Caco-2 (cell line): ENCODE results near the gene ZNF700. TPM values are rescaled to one million over a fixed set of nuclear protein-coding genes. Genes with fewer than 3 reads are reported as not detected.

Experiments used
- BruUV-seq: library from RNA; stranded (reverse); fragments of 400-500 nt; replicated peaks from 2 replicates; lab custom pipeline; 2021; lab: Mats Ljungman, UMichigan
- CTCF ChIA-PET: fragments of 300-600 bp; sonication (Branson Sonifier 250); formaldehyde crosslinking; loops from one replicate; lab custom pipeline; 2022; ENCODE audit warnings: antibody characterized with exemption; lab: Charles Lee
- POLR2A ChIA-PET: fragments of 300-600 bp; sonication (Branson Sonifier 250); formaldehyde crosslinking; loops from one replicate; lab custom pipeline; 2022; ENCODE audit warnings: antibody characterized with exemption; lab: Charles Lee
- DNase-seq, 2 experiments: peaks; one replicate each; pipeline versions ENCODE4 v3.0.0 to v3.0.0-alpha.2; 2020 to 2022
- H3K27me3 ChIP-seq: replicated peaks from 2 replicates; pipeline ENCODE4 v1.6.0; 2011; ENCODE audit warnings: low read length; ENCODE audit not compliant: control insufficient read depth, insufficient read depth
- H3K36me3 ChIP-seq: 2 replicates; pipeline ENCODE4 v1.5.1; 2011; ENCODE audit warnings: low read length; ENCODE audit not compliant: control insufficient read depth, insufficient read depth
- H3K4me1 ChIP-seq: fragments of 250-450 bp; sonication (Bioruptor Pico); 2 replicates; pipeline ENCODE4 v1.5.1; 2020; ENCODE audit warnings: mild to moderate bottlenecking
- H3K4me3 ChIP-seq: 2 replicates; pipeline ENCODE4 v1.5.1; 2011; ENCODE audit warnings: low read depth, mild to moderate bottlenecking, control low read depth, low read length
- H3K9me3 ChIP-seq: fragments of 250-450 bp; sonication (Bioruptor Pico); 2 replicates; pipeline ENCODE4 v1.5.1; 2020; ENCODE audit warnings: mild to moderate bottlenecking, moderate library complexity
- H3K27ac Mint-ChIP-seq: one replicate; pipeline ENCODE4 v1.8.0; 2022; ENCODE audit warnings: mixed read lengths; ENCODE audit not compliant: unreplicated experiment
- H3K27me3 Mint-ChIP-seq: one replicate; pipeline ENCODE4 v1.8.0; 2022; ENCODE audit warnings: mixed read lengths; ENCODE audit not compliant: insufficient read depth, unreplicated experiment
- H3K36me3 Mint-ChIP-seq: one replicate; pipeline ENCODE4 v1.8.0; 2022; ENCODE audit warnings: mild to moderate bottlenecking, mixed read lengths; ENCODE audit not compliant: insufficient read depth, unreplicated experiment
- H3K4me1 Mint-ChIP-seq: one replicate; pipeline ENCODE4 v1.8.0; 2022; ENCODE audit warnings: low read depth, mixed read lengths; ENCODE audit not compliant: unreplicated experiment
- H3K4me3 Mint-ChIP-seq: one replicate; pipeline ENCODE4 v1.8.0; 2022; ENCODE audit warnings: mild to moderate bottlenecking, moderate library complexity, mixed read lengths; ENCODE audit not compliant: unreplicated experiment
- H3K9me3 Mint-ChIP-seq: one replicate; pipeline ENCODE4 v1.8.0; 2022; ENCODE audit warnings: mixed read lengths; ENCODE audit not compliant: unreplicated experiment
- intact Hi-C: fragments of 100-400 bp; cut with micrococcal nuclease; formaldehyde crosslinking; loops from one replicate; pipeline ENCODE4 v1.10.0; 2022; ENCODE audit not compliant: unreplicated experiment
- total RNA-seq: library from RNA; stranded (reverse); gene quantifications from 2 replicates; pipeline ENCODE4 v1.2.3, GENCODE V29; 2022
- TF ChIP-seq, protein P1 (sequence below), 2 experiments: fragments of 200-600 bp in 1 of 2; IDR thresholded peaks; 1 replicate in 1 of 2; 2 replicates in 1 of 2; pipeline versions ENCODE4 v1.5.1 to v1.8.0; 2011 to 2022; ENCODE audit warnings: antibody characterized with exemption in 1 of 2, control low read depth in 1 of 2, inconsistent platforms in 1 of 2, low read depth in 1 of 2, low read length in 1 of 2, mild to moderate bottlenecking in 1 of 2, moderate library complexity in 1 of 2; ENCODE audit not compliant: insufficient read depth in 1 of 2, severe bottlenecking in 1 of 2, unreplicated experiment in 1 of 2

The ZNF700 gene
- total RNA-seq, 1 experiment from 2014 or later = 8.5 TPM

- Histone ChIP-seq H3K27me3 (no peaks in the 10 kb centered on the region), H3K9me3 (no peaks in the 10 kb centered on the region), H3K36me3 (no peaks in the 10 kb centered on the region), H3K4me3 (no peak overlapping the region), H3K4me1 (no peaks in the 10 kb centered on the region)
- POLR2A ChIA-PET = no interaction called here
- Mint-ChIP-seq H3K27me3 (no peaks in the 10 kb centered on the region), H3K27ac (no peak overlapping the region), H3K4me3 (no peak overlapping the region), H3K9me3 (peaks cover 30% of the 10 kb centered on the region), H3K36me3 (no peaks in the 10 kb centered on the region), H3K4me1 (peaks cover 5% of the 10 kb centered on the region)
- no TSS peak for BruUV-seq
- intact Hi-C loops = no loop called here
- TF ChIP-seq, protein P1, sequence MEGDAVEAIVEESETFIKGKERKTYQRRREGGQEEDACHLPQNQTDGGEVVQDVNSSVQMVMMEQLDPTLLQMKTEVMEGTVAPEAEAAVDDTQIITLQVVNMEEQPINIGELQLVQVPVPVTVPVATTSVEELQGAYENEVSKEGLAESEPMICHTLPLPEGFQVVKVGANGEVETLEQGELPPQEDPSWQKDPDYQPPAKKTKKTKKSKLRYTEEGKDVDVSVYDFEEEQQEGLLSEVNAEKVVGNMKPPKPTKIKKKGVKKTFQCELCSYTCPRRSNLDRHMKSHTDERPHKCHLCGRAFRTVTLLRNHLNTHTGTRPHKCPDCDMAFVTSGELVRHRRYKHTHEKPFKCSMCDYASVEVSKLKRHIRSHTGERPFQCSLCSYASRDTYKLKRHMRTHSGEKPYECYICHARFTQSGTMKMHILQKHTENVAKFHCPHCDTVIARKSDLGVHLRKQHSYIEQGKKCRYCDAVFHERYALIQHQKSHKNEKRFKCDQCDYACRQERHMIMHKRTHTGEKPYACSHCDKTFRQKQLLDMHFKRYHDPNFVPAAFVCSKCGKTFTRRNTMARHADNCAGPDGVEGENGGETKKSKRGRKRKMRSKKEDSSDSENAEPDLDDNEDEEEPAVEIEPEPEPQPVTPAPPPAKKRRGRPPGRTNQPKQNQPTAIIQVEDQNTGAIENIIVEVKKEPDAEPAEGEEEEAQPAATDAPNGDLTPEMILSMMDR (IDR thresholded peaks at IDR 0.05; ENCODE audit: insufficient read depth in 1 of 2, low read depth in 1 of 2, low read length in 1 of 2, severe bottlenecking in 1 of 2, unreplicated experiment in 1 of 2) = no peak
- no peak for DNase-seq
- CTCF ChIA-PET = no interaction called here
Measured at GRCh38 chr19:11970174-11970573, 45.3 kb downstream of the ZNF700 start.

- TF ChIP-seq, protein P1 (IDR thresholded peaks at IDR 0.05; ENCODE audit: insufficient read depth in 1 of 2, low read depth in 1 of 2, low read length in 1 of 2, severe bottlenecking in 1 of 2, unreplicated experiment in 1 of 2) = no peak
- Histone ChIP-seq H3K4me3 (no peak overlapping the region), H3K4me1 (no peaks in the 10 kb centered on the region), H3K36me3 (no peaks in the 10 kb centered on the region), H3K27me3 (no peaks in the 10 kb centered on the region), H3K9me3 (no peaks in the 10 kb centered on the region)
- Mint-ChIP-seq H3K4me3 (no peak overlapping the region), H3K36me3 (no peaks in the 10 kb centered on the region), H3K27ac (no peak overlapping the region), H3K9me3 (peaks cover 30% of the 10 kb centered on the region), H3K4me1 (no peaks in the 10 kb centered on the region), H3K27me3 (no peaks in the 10 kb centered on the region)
- BruUV-seq = no TSS peak
- POLR2A ChIA-PET = no interaction called here
- intact Hi-C loops = no loop called here
- CTCF ChIA-PET = no interaction called here
- no peak for DNase-seq
Measured at GRCh38 chr19:11971041-11971440, 46.1 kb downstream of the ZNF700 start.

- Histone ChIP-seq H3K9me3 (no peaks in the 10 kb centered on the region; the same call in 1 of the 2 replicates), H3K27me3 (no peaks in the 10 kb centered on the region), H3K4me3 (no peak overlapping the region), H3K36me3 (no peaks in the 10 kb centered on the region), H3K4me1 (no peaks in the 10 kb centered on the region)
- peaks cover 30% of the 10 kb centered on the region for H3K9me3 Mint-ChIP-seq
- H3K4me3 Mint-ChIP-seq = no peak overlapping the region
- peaks cover 6% of the 10 kb centered on the region for H3K36me3 Mint-ChIP-seq
- no TSS peak for BruUV-seq
- H3K4me1 Mint-ChIP-seq = no peaks in the 10 kb centered on the region
- ChIA-PET POLR2A (no interaction called here), CTCF (no interaction called here)
- intact Hi-C loops = no loop called here
- no peak overlapping the region for H3K27ac Mint-ChIP-seq
- no peak for DNase-seq
- TF ChIP-seq, protein P1 (IDR thresholded peaks at IDR 0.05; ENCODE audit: insufficient read depth in 1 of 2, low read depth in 1 of 2, low read length in 1 of 2, severe bottlenecking in 1 of 2, unreplicated experiment in 1 of 2) = no peak
- H3K27me3 Mint-ChIP-seq = no peaks in the 10 kb centered on the region
Measured at GRCh38 chr19:11973019-11973810, 48.3 kb downstream of the ZNF700 start.
